Glutamatergic neuron (in vitro differentiated cells): ENCODE data around the gene EPHA2. TPM values are rescaled to one million over a fixed set of nuclear protein-coding genes. Genes with fewer than 3 reads are reported as not detected.

Experiments used
- DNase-seq: peaks from one replicate; pipeline ENCODE4 v3.0.0; 2022
- H3K27ac Mint-ChIP-seq: one replicate; pipeline ENCODE4 v1.8.0; 2020; ENCODE audit warnings: mild to moderate bottlenecking, mixed read lengths, inconsistent platforms; ENCODE audit not compliant: unreplicated experiment
- H3K27me3 Mint-ChIP-seq: one replicate; pipeline ENCODE4 v1.8.0; 2020; ENCODE audit warnings: mild to moderate bottlenecking, moderate library complexity, mixed read lengths, inconsistent platforms; ENCODE audit not compliant: unreplicated experiment
- H3K36me3 Mint-ChIP-seq: one replicate; pipeline ENCODE4 v1.8.0; 2020; ENCODE audit warnings: mild to moderate bottlenecking, mixed read lengths, inconsistent platforms; ENCODE audit not compliant: unreplicated experiment
- H3K4me1 Mint-ChIP-seq: one replicate; pipeline ENCODE4 v1.8.0; 2020; ENCODE audit warnings: mild to moderate bottlenecking, low read depth, mixed read lengths, inconsistent platforms; ENCODE audit not compliant: unreplicated experiment
- H3K4me3 Mint-ChIP-seq: one replicate; pipeline ENCODE4 v1.8.0; 2020; ENCODE audit warnings: mild to moderate bottlenecking, mixed read lengths, inconsistent platforms; ENCODE audit not compliant: unreplicated experiment
- H3K9me3 Mint-ChIP-seq: one replicate; pipeline ENCODE4 v1.8.0; 2020; ENCODE audit warnings: mild to moderate bottlenecking, moderate library complexity, mixed read lengths, inconsistent platforms; ENCODE audit not compliant: unreplicated experiment
- total RNA-seq: library from RNA; stranded (reverse); fragmentation: NEBNext Ultra II Directional; extraction: Animal tissue kit (Norgen Biotek cat#: 25700); gene quantifications from one replicate; pipeline ENCODE4 v1.2.1, GENCODE V29; 2021; ENCODE audit not compliant: unreplicated experiment
- TF ChIP-seq, protein P1 (sequence below): fragments of 200-600 bp; sonication (generic); IDR thresholded peaks from one replicate; pipeline ENCODE4 v1.5.0; 2021; ENCODE audit not compliant: partially characterized antibody, unreplicated experiment

The EPHA2 gene
- total RNA-seq, 1 donor from 2014 or later = 0.29 TPM

DNA sequence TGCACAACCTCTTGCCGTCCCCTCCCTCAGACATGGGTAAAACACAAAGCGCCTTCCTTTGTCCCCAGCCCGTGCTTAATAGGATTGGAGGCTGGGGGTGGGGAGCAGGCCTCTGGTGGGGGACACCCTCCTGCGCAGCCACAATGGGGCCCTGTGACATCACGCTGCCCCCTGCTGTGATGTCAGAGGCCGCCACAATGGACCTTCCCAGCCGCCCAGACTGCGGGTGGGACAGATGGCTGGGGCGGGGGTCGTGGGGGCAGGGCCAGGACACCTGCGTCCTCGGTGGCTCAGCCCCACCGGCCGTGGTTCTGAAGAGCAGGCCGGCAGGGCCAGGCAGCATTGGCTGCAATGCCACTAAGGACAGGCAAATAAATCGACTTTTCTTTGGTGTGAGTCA lies 39.9 kb downstream of the EPHA2 start:
- TF ChIP-seq, protein P1, sequence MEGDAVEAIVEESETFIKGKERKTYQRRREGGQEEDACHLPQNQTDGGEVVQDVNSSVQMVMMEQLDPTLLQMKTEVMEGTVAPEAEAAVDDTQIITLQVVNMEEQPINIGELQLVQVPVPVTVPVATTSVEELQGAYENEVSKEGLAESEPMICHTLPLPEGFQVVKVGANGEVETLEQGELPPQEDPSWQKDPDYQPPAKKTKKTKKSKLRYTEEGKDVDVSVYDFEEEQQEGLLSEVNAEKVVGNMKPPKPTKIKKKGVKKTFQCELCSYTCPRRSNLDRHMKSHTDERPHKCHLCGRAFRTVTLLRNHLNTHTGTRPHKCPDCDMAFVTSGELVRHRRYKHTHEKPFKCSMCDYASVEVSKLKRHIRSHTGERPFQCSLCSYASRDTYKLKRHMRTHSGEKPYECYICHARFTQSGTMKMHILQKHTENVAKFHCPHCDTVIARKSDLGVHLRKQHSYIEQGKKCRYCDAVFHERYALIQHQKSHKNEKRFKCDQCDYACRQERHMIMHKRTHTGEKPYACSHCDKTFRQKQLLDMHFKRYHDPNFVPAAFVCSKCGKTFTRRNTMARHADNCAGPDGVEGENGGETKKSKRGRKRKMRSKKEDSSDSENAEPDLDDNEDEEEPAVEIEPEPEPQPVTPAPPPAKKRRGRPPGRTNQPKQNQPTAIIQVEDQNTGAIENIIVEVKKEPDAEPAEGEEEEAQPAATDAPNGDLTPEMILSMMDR = no peak
- Mint-ChIP-seq H3K27me3 (peaks cover 4% of the 10 kb centered on the region), H3K27ac (peak overlapping the region; percentile 94), H3K4me1 (peaks cover 17% of the 10 kb centered on the region), H3K36me3 (no peaks in the 10 kb centered on the region), H3K9me3 (peaks cover 9% of the 10 kb centered on the region), H3K4me3 (no peak overlapping the region)
- peak; percentile 70 for DNase-seq

DNA sequence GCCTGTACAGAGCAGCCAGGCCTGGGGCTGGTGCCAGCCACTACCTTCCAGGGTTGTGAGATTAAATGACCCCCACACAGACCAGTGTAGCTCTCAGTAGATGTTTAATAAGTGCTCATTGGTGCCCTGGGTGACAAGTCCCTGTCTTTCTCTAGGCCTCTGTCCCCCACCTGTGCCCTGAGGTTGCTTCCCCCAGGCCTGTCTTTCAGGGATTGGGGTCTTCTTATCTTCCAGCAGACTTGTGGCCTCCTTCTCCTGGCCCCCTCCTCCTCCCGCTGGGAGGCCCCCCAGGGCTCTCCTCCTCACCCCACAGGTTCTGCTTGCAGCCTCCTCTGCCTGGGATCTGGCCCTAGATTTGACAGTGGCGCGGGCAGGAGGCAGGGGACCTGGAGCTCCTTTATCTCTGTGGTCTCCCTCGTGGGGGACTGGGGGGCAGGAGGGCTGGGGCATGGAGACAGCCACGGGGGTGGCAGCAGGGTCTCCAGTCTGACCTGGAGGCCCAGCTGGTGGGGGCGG lies 40.3 kb downstream of the EPHA2 start:
- H3K27me3 Mint-ChIP-seq = peaks cover 4% of the 10 kb centered on the region
- no peak overlapping the region for H3K4me3 Mint-ChIP-seq
- TF ChIP-seq, protein P1 = no peak
- peaks cover 17% of the 10 kb centered on the region for H3K4me1 Mint-ChIP-seq
- no peak overlapping the region for H3K27ac Mint-ChIP-seq
- peak; percentile 35 for DNase-seq
- peaks cover 9% of the 10 kb centered on the region for H3K9me3 Mint-ChIP-seq
- no peaks in the 10 kb centered on the region for H3K36me3 Mint-ChIP-seq

DNA sequence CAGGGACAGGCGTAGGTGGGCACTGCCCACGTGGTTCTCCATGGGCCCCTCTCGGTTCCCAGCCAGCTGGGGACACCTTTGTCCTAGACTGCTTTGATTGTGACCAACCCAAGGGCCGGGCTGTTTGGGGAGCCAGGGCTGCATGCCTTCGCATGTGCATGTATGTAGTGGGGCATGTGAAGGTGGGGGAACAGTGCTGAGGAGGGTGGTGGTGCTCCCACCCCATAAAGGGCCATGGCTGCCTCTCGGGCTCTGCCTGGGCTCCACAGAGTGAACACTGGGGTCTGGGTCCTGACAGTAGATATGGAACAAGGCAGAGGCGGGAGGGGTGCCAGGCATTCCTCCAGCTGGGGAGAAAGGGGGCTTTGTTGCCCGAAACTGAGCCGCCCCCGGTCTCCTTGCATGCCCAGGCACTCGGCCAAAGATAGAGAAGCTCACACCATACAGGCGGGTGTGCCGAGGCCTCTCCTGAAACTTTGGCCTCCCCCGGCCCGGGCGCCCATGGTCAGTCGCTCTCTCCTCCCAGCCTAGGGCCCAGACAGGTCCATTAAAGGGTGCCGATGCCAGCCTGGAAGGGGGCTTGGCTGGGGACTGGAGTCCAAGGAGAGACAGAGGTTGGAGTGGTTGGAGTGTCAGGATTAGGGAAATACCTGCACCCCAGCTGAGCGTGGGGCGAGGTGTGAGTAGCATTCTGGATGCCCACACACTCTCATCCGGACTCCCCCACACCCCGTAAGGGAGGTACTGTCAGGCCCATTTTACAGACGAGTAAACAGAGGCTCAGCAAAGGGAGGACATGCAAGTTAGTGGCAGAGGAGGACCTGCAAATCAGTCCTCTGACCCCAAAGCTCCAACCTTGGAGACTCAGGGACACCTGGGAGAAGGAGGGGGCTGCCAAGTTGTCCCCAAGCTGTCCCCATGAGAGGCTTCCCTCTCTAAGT lies 41.1 kb downstream of the EPHA2 start:
- Mint-ChIP-seq H3K9me3 (peaks cover 12% of the 10 kb centered on the region), H3K36me3 (no peaks in the 10 kb centered on the region), H3K27me3 (peaks cover 4% of the 10 kb centered on the region), H3K4me3 (no peak overlapping the region), H3K4me1 (peaks cover 17% of the 10 kb centered on the region), H3K27ac (no peak overlapping the region)
- TF ChIP-seq, protein P1 = no peak
- no peak for DNase-seq

DNA sequence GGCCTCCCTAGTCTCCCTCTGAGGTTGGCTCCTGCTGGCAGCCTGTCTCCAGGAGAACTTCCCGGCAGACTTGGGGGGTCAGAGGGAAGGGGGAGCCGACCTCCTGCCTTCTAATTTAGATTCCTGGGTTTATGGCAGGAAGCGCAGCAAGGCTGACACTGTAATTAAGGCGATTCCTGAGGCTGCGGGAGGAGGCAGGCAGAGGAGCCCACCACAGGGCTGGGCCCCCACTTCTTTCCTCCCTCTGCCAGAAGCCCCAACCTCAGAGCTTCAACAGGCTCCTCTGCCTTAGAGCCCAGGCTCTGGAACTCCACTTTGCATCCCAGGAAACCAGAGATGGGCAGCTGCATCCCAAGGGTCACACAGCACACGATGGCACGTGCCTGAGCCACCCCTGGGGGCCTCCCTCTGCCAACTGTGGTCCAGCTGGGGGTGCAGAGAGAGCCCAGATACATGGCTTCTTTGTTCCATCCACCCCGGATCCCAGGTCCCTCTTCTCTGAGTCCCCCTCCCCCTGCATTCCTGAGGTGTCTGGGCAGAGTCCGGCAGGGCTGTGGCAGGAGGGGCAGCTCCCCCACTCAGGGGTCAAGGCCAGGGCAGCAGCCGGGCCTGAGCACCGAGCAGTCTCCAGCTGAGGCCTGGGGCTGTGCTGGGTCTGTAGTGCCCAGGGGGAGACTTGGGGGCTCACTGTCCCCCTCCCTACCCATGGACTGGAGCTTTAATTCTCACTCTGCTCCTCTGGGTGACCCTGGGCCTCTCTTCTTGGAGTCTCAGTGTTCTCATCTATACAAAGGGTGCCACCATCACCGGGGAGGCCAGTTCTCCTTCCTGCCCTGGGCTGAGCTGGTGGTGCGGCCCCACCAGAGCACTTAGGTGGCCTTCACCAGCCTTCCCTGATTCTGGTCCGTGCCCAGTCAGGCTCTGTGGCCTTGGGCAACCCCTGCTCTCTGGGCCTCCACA lies 43.0 kb downstream of the EPHA2 start:
- Mint-ChIP-seq H3K9me3 (peaks cover 14% of the 10 kb centered on the region), H3K27ac (no peak overlapping the region), H3K4me1 (peaks cover 16% of the 10 kb centered on the region), H3K27me3 (peaks cover 4% of the 10 kb centered on the region), H3K36me3 (peaks cover 4% of the 10 kb centered on the region), H3K4me3 (no peak overlapping the region)
- TF ChIP-seq, protein P1 = no peak
- DNase-seq = no peak
